Measurements from ENCODE around the gene BRD9. TPM values are rescaled to one million over a fixed set of nuclear protein-coding genes. Genes with fewer than 3 reads are reported as not detected.
"Not testable (repeated sequence)": the region's sequence is repeated elsewhere in the genome, so short reads cannot be mapped to it uniquely, and the experiment has no call there.

Gene BRD9
- total RNA-seq, 1 donor from 2014 or later, result 80.1 TPM

DNA sequence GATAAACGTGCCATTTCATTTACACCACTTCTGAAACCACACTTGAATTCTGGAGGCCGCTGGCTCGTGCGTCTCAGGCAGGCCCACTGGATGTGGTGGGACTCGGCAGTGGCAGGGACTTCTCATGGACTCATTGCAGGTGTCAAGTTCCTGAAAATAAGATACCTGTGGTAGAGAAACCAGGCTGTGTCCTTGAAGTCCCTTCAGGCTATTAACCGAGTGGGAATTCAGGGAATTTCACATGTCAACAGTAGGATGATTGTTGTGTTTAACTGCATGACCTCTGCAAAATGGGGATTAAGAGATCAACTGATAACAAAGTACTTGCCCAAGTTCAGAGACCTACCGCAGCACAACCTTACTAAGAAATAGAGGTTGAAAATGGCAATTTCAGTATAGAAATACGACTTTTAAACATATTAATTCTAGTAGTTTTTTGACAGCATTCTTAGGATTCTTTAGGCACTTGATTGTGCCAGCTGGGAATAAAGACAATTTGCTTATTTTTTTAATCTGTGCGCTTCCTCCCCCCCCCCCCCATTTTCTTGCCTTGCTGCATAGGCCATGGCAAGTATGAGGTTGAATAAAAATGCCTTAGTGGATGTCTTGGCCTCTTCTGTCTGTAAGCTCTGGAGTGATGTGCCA is 26.9 kb upstream of the BRD9 start:
- DNase-seq (ENCODE audit: low read depth, low spot score), result no peak
- TF ChIP-seq, protein P1, sequence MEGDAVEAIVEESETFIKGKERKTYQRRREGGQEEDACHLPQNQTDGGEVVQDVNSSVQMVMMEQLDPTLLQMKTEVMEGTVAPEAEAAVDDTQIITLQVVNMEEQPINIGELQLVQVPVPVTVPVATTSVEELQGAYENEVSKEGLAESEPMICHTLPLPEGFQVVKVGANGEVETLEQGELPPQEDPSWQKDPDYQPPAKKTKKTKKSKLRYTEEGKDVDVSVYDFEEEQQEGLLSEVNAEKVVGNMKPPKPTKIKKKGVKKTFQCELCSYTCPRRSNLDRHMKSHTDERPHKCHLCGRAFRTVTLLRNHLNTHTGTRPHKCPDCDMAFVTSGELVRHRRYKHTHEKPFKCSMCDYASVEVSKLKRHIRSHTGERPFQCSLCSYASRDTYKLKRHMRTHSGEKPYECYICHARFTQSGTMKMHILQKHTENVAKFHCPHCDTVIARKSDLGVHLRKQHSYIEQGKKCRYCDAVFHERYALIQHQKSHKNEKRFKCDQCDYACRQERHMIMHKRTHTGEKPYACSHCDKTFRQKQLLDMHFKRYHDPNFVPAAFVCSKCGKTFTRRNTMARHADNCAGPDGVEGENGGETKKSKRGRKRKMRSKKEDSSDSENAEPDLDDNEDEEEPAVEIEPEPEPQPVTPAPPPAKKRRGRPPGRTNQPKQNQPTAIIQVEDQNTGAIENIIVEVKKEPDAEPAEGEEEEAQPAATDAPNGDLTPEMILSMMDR (conservative IDR thresholded peaks at IDR 0.05), result no peak
- peaks cover 4% of the 10 kb centered on the region for H3K27me3 Mint-ChIP-seq (ENCODE audit: low read depth)
- H3K27ac Mint-ChIP-seq (ENCODE audit: unreplicated experiment), result no peak overlapping the region
- H3K4me1 Mint-ChIP-seq, result peaks cover 8% of the 10 kb centered on the region
- H3K36me3 Mint-ChIP-seq (ENCODE audit: low read depth), result peaks cover 9% of the 10 kb centered on the region
- no peaks in the 10 kb centered on the region for H3K9me3 Mint-ChIP-seq
- no peak overlapping the region for H3K4me3 Mint-ChIP-seq

DNA sequence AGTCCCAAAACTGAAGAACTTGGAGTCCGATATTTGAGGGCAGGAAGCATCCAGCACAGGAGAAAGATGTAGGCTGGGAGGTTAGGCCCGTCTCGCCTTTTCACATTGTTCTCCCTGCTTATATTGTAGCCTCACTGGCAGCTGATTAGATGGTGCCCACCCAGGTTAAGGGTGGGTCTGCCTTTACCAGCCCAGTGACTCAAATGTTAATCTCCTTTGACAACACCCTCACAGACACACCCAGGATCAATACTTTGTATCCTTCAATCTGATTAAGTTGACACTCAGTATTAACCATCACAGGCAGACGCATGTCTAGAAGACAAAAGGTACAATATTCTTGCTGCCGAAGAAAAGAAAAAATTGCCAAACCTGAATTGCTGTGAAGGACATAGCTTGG is 26.1 kb upstream of the BRD9 start:
- not testable (repeated sequence) for H3K9me3 Mint-ChIP-seq; DNase-seq (ENCODE audit: low read depth, low spot score); H3K4me1 Mint-ChIP-seq; H3K4me3 Mint-ChIP-seq; H3K27me3 Mint-ChIP-seq (ENCODE audit: low read depth); H3K27ac Mint-ChIP-seq (ENCODE audit: unreplicated experiment)
- H3K36me3 Mint-ChIP-seq (ENCODE audit: low read depth), result peaks cover 11% of the 10 kb centered on the region

DNA sequence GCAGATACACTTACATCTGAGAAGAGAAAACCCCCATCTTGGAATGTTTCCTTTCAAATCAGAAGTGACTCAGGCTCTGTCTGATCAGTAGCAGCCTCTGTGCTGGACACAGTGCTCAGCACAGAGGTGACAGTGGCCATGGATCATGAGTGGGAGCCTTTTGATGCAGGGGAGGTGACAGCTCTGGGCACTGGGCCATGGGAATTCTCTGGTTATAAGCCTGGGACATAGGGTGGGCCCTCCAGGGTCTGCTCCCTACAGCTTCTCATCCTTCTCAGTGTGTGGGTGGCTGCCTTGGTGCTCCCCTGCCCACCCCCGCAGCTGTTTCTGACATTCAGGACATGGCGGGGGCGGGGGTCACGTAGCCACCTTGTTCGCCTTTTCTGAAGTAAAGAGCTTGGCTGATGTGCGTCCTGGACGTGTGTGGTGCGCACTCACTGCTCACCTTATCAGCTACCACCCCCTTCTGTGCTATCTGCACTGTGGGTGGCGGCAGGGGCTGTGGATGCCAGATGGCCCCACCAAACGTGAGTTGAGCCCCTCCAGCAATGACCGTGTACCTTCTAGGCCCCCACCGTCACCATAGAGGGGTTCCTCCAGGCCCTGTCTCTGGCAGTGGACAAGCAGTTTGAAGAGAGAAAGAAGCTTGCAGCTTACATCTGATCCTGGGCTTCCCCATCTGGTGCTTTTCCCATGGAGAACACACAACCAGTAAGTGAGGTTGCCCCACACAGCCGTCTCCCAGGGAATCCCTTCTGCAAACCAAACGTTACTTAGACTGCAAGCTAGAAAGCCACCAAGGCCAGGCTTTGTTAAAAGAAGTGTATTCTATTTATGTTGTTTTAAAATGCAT is 24.1 kb upstream of the BRD9 start:
- no peaks in the 10 kb centered on the region for H3K27me3 Mint-ChIP-seq (ENCODE audit: low read depth)
- TF ChIP-seq, protein P1 (conservative IDR thresholded peaks at IDR 0.05), result no peak
- no peaks in the 10 kb centered on the region for H3K9me3 Mint-ChIP-seq

DNA sequence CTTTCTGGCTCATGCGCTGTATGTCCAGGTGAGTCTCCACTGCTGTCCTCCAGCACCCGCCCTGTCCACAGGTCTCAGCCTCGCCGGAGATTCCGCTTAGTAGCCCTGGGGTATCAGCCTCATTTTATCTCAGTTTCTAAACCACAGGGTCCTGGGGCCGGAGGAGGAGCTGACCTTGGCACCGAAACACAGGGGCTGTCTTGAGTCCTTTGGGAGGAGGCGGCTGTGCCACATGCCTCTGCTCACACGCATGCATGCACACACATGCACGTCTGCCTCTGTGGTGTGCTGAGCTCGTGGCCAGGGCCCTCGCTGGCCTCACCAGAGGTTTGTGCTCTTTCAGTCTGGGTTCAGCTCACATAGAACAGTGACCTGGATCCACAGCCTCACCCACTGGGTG is 23.3 kb upstream of the BRD9 start:
- TF ChIP-seq, protein P1 (conservative IDR thresholded peaks at IDR 0.05), result no peak
- no peaks in the 10 kb centered on the region for H3K27me3 Mint-ChIP-seq (ENCODE audit: low read depth)
- H3K4me3 Mint-ChIP-seq, result no peak overlapping the region
- H3K27ac Mint-ChIP-seq (ENCODE audit: unreplicated experiment), result no peak overlapping the region
- DNase-seq (ENCODE audit: low read depth, low spot score), result no peak
- peaks cover 10% of the 10 kb centered on the region for H3K4me1 Mint-ChIP-seq
- peaks cover 14% of the 10 kb centered on the region for H3K36me3 Mint-ChIP-seq (ENCODE audit: low read depth)
- no peaks in the 10 kb centered on the region for H3K9me3 Mint-ChIP-seq

More for the DNA sequence above, 24.1 kb upstream of the BRD9 start:
- peaks cover 10% of the 10 kb centered on the region for H3K4me1 Mint-ChIP-seq
- DNase-seq (ENCODE audit: low read depth, low spot score), result no peak
- no peak overlapping the region for H3K4me3 Mint-ChIP-seq
- H3K27ac Mint-ChIP-seq (ENCODE audit: unreplicated experiment), result no peak overlapping the region
- H3K36me3 Mint-ChIP-seq (ENCODE audit: low read depth), result peaks cover 14% of the 10 kb centered on the region

DNA sequence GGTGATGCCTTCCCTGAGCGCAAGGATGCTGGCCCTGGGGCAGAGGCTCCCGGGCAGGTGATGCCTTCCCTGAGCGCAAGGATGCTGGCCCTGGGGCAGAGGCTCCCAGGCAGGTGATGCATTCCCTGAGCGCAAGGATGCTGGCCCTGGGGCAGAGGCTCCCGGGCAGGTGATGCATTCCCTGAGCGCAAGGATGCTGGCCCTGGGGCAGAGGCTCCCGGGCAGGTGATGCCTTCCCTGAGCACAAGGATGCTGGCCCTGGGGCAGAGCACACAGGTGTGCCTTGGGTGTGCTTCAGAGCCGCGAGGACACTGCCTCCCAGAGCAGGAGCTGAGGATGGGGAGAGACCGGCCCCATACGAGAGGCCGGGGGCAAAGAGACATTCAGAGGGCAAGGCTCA is 22.7 kb upstream of the BRD9 start:
- not testable (repeated sequence) for H3K27ac Mint-ChIP-seq (ENCODE audit: unreplicated experiment); H3K4me1 Mint-ChIP-seq; DNase-seq (ENCODE audit: low read depth, low spot score); H3K27me3 Mint-ChIP-seq (ENCODE audit: low read depth); H3K4me3 Mint-ChIP-seq; H3K9me3 Mint-ChIP-seq
- peaks cover 14% of the 10 kb centered on the region for H3K36me3 Mint-ChIP-seq (ENCODE audit: low read depth)

DNA sequence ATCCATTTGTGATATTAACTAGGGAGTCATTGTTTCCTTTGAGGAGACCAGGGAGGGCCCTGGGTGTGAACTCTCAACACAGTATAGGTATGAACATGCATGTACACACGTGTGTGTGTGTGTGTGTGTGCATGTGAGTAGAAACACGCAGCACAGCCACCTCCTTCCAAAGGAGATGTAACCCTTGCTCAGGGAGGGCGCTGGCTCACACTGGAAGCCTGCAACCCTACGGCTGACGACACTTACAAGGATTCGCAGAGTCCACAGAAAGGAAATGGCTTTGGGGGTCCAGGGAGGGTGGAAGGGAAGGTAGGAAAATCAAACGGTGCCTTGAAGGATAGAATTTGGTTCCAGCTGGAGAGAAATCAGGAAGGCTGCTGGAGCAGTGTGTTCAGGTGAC is 22.0 kb upstream of the BRD9 start:
- H3K27me3 Mint-ChIP-seq (ENCODE audit: low read depth), result no peaks in the 10 kb centered on the region
- TF ChIP-seq, protein P1 (conservative IDR thresholded peaks at IDR 0.05), result no peak
- no peak overlapping the region for H3K27ac Mint-ChIP-seq (ENCODE audit: unreplicated experiment)
- peaks cover 14% of the 10 kb centered on the region for H3K36me3 Mint-ChIP-seq (ENCODE audit: low read depth)
- H3K4me3 Mint-ChIP-seq, result no peak overlapping the region
- H3K9me3 Mint-ChIP-seq, result no peaks in the 10 kb centered on the region
- DNase-seq (ENCODE audit: low read depth, low spot score), result no peak
- H3K4me1 Mint-ChIP-seq, result peaks cover 10% of the 10 kb centered on the region

Data from neural crest cell (in vitro differentiated cells).